Nephron progenitor cell (in vitro differentiated cells): Measurements from ENCODE around the gene GAS7.

ENCODE experiments used
- DNase-seq: peaks from one replicate; pipeline ENCODE4 v3.0.0; 2021
- H3K27ac Mint-ChIP-seq: 2 replicates; pipeline ENCODE4 v1.8.0; 2021; ENCODE audit warnings: mild to moderate bottlenecking, moderate library complexity, mixed read lengths
- H3K27me3 Mint-ChIP-seq: 2 replicates; pipeline ENCODE4 v1.8.0; 2021; ENCODE audit warnings: mild to moderate bottlenecking, low read depth, mixed read lengths; ENCODE audit not compliant: poor library complexity
- H3K36me3 Mint-ChIP-seq: 2 replicates; pipeline ENCODE4 v1.8.0; 2021; ENCODE audit warnings: low read depth, mixed read lengths
- H3K4me1 Mint-ChIP-seq: 2 replicates; pipeline ENCODE4 v1.8.0; 2021; ENCODE audit warnings: mixed read lengths
- H3K4me3 Mint-ChIP-seq: 2 replicates; pipeline ENCODE4 v1.8.0; 2021; ENCODE audit warnings: mild to moderate bottlenecking, moderate library complexity, mixed read lengths
- H3K9me3 Mint-ChIP-seq: 2 replicates; pipeline ENCODE4 v1.8.0; 2021; ENCODE audit warnings: mild to moderate bottlenecking, moderate library complexity, mixed read lengths
- TF ChIP-seq, protein P1 (sequence below): fragments of 200-600 bp; sonication (generic); IDR thresholded peaks from 2 replicates; pipeline ENCODE4 v1.5.0; 2021; ENCODE audit warnings: antibody characterized with exemption

The GAS7 gene

DNA sequence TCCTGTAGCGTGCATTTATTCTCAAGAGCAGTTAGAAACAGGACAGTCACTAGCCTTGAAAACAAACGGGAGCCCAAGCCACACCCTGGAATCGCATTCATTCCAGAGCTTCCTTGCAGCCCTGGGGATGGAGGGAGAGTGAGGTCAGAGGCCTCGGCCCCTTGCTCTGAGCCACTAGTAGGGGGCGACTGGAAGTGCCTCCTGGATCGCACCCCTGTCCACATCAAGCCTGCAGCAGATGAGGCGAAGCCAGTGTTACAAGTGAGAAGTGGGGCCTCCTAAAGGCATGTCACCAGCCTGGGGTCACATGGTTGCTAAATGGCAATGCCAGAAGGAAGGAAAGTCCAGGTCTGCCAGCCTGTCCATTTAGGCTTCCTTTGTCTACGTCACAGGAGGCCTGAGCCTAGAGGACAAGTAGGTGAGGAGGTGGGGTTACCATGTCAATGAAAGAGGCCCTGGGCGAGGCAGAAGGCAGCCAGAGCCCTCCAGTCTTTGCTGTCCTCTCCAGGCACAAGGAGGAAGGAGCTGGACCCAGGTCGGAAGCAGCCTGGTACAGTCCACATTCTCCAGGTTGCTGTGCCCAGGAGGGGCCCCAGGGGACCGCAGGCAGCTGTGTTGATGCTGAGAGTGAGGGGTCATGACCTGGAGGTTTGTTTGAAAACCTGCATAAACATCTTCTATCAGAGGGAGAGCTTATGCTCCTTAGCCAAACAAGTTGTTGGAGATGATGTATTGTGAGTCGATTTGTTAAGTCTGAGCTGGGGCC, 290.3 kb downstream of the GAS7 start:
- Mint-ChIP-seq H3K27me3 (peaks cover 3% of the 10 kb centered on the region), H3K27ac (peak overlapping the region; percentile 96), H3K9me3 (no peaks in the 10 kb centered on the region), H3K4me3 (no peak overlapping the region), H3K4me1 (peaks cover 78% of the 10 kb centered on the region), H3K36me3 (no peaks in the 10 kb centered on the region)
- DNase-seq: peak; percentile 44
- TF ChIP-seq, protein P1, sequence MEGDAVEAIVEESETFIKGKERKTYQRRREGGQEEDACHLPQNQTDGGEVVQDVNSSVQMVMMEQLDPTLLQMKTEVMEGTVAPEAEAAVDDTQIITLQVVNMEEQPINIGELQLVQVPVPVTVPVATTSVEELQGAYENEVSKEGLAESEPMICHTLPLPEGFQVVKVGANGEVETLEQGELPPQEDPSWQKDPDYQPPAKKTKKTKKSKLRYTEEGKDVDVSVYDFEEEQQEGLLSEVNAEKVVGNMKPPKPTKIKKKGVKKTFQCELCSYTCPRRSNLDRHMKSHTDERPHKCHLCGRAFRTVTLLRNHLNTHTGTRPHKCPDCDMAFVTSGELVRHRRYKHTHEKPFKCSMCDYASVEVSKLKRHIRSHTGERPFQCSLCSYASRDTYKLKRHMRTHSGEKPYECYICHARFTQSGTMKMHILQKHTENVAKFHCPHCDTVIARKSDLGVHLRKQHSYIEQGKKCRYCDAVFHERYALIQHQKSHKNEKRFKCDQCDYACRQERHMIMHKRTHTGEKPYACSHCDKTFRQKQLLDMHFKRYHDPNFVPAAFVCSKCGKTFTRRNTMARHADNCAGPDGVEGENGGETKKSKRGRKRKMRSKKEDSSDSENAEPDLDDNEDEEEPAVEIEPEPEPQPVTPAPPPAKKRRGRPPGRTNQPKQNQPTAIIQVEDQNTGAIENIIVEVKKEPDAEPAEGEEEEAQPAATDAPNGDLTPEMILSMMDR: no peak

DNA sequence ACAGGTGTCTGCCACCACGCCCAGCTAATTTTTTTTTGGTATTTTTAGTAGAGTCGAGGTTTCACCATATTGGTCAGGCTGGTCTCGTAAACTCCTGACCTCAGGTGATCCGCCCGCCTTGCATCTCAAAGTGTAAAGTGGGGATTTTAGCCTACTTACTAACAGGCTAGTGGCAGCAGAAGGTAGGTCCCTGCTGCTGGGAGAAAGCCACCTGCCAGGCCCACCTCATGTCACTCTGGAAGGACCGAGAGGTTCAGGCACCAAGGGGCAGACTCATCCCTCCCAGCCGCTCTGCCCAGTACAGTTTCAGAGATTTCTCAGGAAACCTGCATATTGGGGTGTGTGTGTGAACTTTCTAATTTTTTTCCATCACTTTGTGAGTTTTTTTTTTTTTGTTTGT, 291.3 kb downstream of the GAS7 start:
- no peaks in the 10 kb centered on the region for H3K36me3 Mint-ChIP-seq
- H3K27ac Mint-ChIP-seq: no peak overlapping the region
- no peak for DNase-seq
- peaks cover 83% of the 10 kb centered on the region for H3K4me1 Mint-ChIP-seq
- peaks cover 3% of the 10 kb centered on the region for H3K27me3 Mint-ChIP-seq
- no peak overlapping the region for H3K4me3 Mint-ChIP-seq
- H3K9me3 Mint-ChIP-seq: no peaks in the 10 kb centered on the region
- TF ChIP-seq, protein P1: no peak

DNA sequence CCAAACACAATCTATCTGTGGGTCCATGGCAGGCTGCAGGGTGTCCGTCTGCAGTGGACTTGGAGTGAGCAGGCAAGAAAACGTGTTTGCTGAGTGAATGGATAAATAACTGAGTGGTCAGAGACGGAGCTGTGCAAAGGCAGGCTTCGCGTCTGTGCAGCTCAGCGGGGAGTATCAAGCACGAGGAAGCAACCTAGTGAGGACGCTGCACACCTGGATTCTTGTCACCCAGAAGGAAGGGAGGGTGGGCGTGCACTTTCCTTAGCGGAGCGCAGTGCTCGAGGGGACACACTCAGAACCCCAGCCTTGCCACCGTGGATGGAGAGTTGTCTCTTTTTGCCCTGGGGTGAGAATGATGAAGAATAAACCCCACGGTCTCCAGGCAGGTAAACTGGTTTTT, 291.8 kb downstream of the GAS7 start:
- no peak for DNase-seq
- TF ChIP-seq, protein P1: no peak
- H3K27me3 Mint-ChIP-seq: peaks cover 3% of the 10 kb centered on the region
- peak overlapping the region; percentile 52 for H3K4me3 Mint-ChIP-seq
- peaks cover 83% of the 10 kb centered on the region for H3K4me1 Mint-ChIP-seq
- H3K27ac Mint-ChIP-seq: peak overlapping the region; percentile 61
- no peaks in the 10 kb centered on the region for H3K36me3 Mint-ChIP-seq
- no peaks in the 10 kb centered on the region for H3K9me3 Mint-ChIP-seq

DNA sequence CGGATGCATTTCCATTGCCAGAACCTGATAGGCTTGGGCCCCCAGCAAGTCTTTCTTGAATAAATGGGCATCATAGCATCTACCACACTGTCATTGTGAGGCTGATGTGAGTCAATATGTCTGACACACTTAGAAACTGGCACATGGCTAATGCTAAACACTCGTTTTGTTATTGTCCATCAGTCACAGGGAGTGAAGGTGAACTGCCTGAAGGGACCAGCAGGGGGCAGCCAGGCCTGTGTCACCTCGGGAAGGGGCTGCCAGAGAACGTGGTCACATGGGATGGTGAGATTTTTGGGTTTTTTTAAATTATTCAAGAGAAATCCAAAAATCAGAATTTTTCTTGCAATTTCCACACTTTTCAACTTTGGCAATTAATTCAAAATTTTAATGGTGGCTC, 292.5 kb downstream of the GAS7 start:
- H3K36me3 Mint-ChIP-seq: no peaks in the 10 kb centered on the region
- H3K4me3 Mint-ChIP-seq: no peak overlapping the region
- peaks cover 3% of the 10 kb centered on the region for H3K27me3 Mint-ChIP-seq
- H3K4me1 Mint-ChIP-seq: peaks cover 83% of the 10 kb centered on the region
- TF ChIP-seq, protein P1: peak; percentile 55
- no peaks in the 10 kb centered on the region for H3K9me3 Mint-ChIP-seq
- H3K27ac Mint-ChIP-seq: peak overlapping the region; percentile 57
- DNase-seq: peak; percentile 57

DNA sequence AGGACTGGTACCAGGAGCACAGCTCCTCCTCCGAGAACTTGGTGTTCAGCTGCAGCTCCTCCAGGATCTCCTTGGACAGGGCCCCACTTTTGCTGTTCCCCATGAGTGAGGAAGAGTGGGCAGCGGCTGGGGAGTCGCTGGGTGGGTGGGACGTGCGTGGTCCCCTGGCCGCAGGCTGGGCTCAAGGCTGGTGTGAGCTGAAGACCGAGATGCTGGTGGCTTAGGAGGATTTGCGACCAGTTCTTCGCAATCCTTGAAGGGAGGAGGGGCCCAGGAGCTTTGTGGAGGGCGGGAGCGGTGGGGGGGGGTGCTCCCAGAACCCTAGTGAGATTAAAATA, 293.4 kb downstream of the GAS7 start, which contains the start of gene RCVRN:
RCVRN (minus strand) TSS at position 194 of the 338 bp plus-strand sequence; CDS start at position 103, 91 bp downstream.
- Mint-ChIP-seq H3K4me3 (no peak within 1 kb of the TSS), H3K9me3 (no peaks in the 10 kb centered on the region), H3K36me3 (no peaks in the 10 kb centered on the region), H3K27ac (peak within 1 kb of the TSS; percentile 57), H3K27me3 (no peaks in the 10 kb centered on the region), H3K4me1 (peaks cover 83% of the 10 kb centered on the region)
- DNase-seq: no peak
- TF ChIP-seq, protein P1: no peak
